EL (cell line): ENCODE measurements around the gene APBA1.

Experiments used
- DNase-seq: peaks from one replicate; pipeline ENCODE4 v3.0.0-alpha.2; 2016

The APBA1 gene

GRCh38 chr9:69655065-69655464, 17.1 kb downstream of the APBA1 start:
- DNase-seq: no peak

GRCh38 chr9:69653261-69653660, 18.9 kb downstream of the APBA1 start:
- no peak for DNase-seq

GRCh38 chr9:69649566-69650250, 22.5 kb downstream of the APBA1 start:
- DNase-seq: peak; percentile 38

- no peak for DNase-seq
Observed at GRCh38 chr9:69647804-69648203, 24.4 kb downstream of the APBA1 start.

- DNase-seq: no peak
Observed at GRCh38 chr9:69646810-69647209, 25.4 kb downstream of the APBA1 start.

- no peak for DNase-seq
Observed at GRCh38 chr9:69645488-69645887, 26.7 kb downstream of the APBA1 start.

GRCh38 chr9:69643098-69643497, 29.1 kb downstream of the APBA1 start:
- no peak for DNase-seq

GRCh38 chr9:69637817-69638200, 34.4 kb downstream of the APBA1 start:
- peak; percentile 70 for DNase-seq

- peak; percentile 22 for DNase-seq
Observed at GRCh38 chr9:69637193-69637816, 34.9 kb downstream of the APBA1 start.

- no peak for DNase-seq
Observed at GRCh38 chr9:69633716-69634115, 38.5 kb downstream of the APBA1 start.

- no peak for DNase-seq
Observed at GRCh38 chr9:69632768-69633167, 39.4 kb downstream of the APBA1 start.

GRCh38 chr9:69627281-69627680, 44.9 kb downstream of the APBA1 start:
- DNase-seq: no peak

GRCh38 chr9:69623276-69623675, 48.9 kb downstream of the APBA1 start:
- no peak for DNase-seq

GRCh38 chr9:69622676-69623075, 49.5 kb downstream of the APBA1 start:
- DNase-seq: no peak

- no peak for DNase-seq
Observed at GRCh38 chr9:69621730-69622460, 50.3 kb downstream of the APBA1 start.

GRCh38 chr9:69620731-69621130, 51.4 kb downstream of the APBA1 start:
- no peak for DNase-seq

GRCh38 chr9:69619233-69619632, 52.9 kb downstream of the APBA1 start:
- DNase-seq: no peak

GRCh38 chr9:69617006-69617405, 55.2 kb downstream of the APBA1 start:
- no peak for DNase-seq

GRCh38 chr9:69615880-69616279, 56.3 kb downstream of the APBA1 start:
- no peak for DNase-seq

GRCh38 chr9:69611221-69611620, 61.0 kb downstream of the APBA1 start:
- no peak for DNase-seq

GRCh38 chr9:69609156-69609555, 63.0 kb downstream of the APBA1 start:
- DNase-seq: no peak

- DNase-seq: no peak
Observed at GRCh38 chr9:69606089-69606488, 66.1 kb downstream of the APBA1 start.

GRCh38 chr9:69605406-69605805, 66.8 kb downstream of the APBA1 start:
- DNase-seq: no peak

GRCh38 chr9:69604568-69605219, 67.5 kb downstream of the APBA1 start:
- DNase-seq: no peak
